ENCODE measurements around the gene ARMC9. TPM values are rescaled to one million over a fixed set of nuclear protein-coding genes. Genes with fewer than 3 reads are reported as not detected.

Gene ARMC9
- total and polyA plus RNA-seq, 2 of the 13 experiments (the other 11 are each of a cell fraction or from before 2014, with no cell fraction given) = 9.1 to 12.8 TPM

- WGBS (ENCODE audit: low lambda C conversion rate) = 84% methylated on average over 5 of the region's 5 CpGs
- FAIRE-seq = no peak
- DNase-seq (ENCODE audit: low spot score) = no peak
- no peaks in the 10 kb centered on the region for H4K20me1 ChIP-seq (ENCODE audit: insufficient read depth, low read length)
- no peak overlapping the region for H3K27ac ChIP-seq (ENCODE audit: extremely low read length, insufficient read depth, low read length)
- TF ChIP-seq ATRX (CRISPR knock-in tag; IDR thresholded peaks at IDR 0.05; ENCODE audit: borderline replicate concordance) (no peak), MAFK (conservative IDR thresholded peaks at IDR 0.05 in 1 of 2, IDR thresholded peaks at IDR 0.05 in 1 of 2; ENCODE audit: low read length in 2 of 2) (peak in 1 of 2 experiments; percentile 33; a peak in 2 of 4 replicates)
- H2AFZ ChIP-seq (ENCODE audit: low read length) = no peak overlapping the region
- POLR2A ChIA-PET = no interaction called here
- H3K4me2 ChIP-seq (ENCODE audit: low read depth, low read length) = no peak overlapping the region
- H3K79me2 ChIP-seq (ENCODE audit: insufficient read depth, low read length) = no peaks in the 10 kb centered on the region
- CTCF ChIA-PET (ENCODE audit: low intra/inter-chr PET ratio, low total read pairs) = no interaction called here
- H3K36me3 ChIP-seq (replicated peaks in 1 of 2; ENCODE audit: control insufficient read depth in 1 of 2, insufficient read depth in 2 of 2, low read length in 2 of 2) = no peaks in the 10 kb centered on the region
- H3K27me3 ChIP-seq (ENCODE audit: control insufficient read depth in 1 of 2, insufficient read depth in 2 of 2, low read length in 2 of 2) = no peaks in the 10 kb centered on the region
- no peaks in the 10 kb centered on the region for H3K4me1 ChIP-seq (ENCODE audit: insufficient read depth, low read length)
- H3K9ac ChIP-seq (ENCODE audit: insufficient read depth, low read depth, low read length) = no peak overlapping the region
- in situ Hi-C loops (cut with HindIII; ENCODE audit: extremely low pct_ligation_motif_present, low pct_unique_long_range_greater_than_20kb) = no loop called here
- no peak for ATAC-seq
- no peaks in the 10 kb centered on the region for H3K9me3 ChIP-seq (ENCODE audit: low read length)
- intact Hi-C loops (cut with micrococcal nuclease; ENCODE audit: unreplicated experiment) = no loop called here
- BruUV-seq (replicated peaks) = no TSS peak
- H3K4me3 ChIP-seq (replicated peaks in 1 of 3; ENCODE audit: insufficient read depth in 1 of 3, low read depth in 2 of 3, low read length in 3 of 3) = no peak overlapping the region
These were observed 158.0 kb downstream of the ARMC9 start for GRCh38 chr2:231356466-231356844.

GRCh38 chr2:231357048-231357447 lies 158.6 kb downstream of the ARMC9 start:
- ATAC-seq = no peak

More at GRCh38 chr2:231357048-231357447, 158.6 kb downstream of the ARMC9 start:
- H3K27ac ChIP-seq (ENCODE audit: extremely low read length, insufficient read depth, low read length) = no peak overlapping the region
- H4K20me1 ChIP-seq (ENCODE audit: insufficient read depth, low read length) = no peaks in the 10 kb centered on the region
- no peaks in the 10 kb centered on the region for H3K27me3 ChIP-seq (ENCODE audit: control insufficient read depth in 1 of 2, insufficient read depth in 2 of 2, low read length in 2 of 2)
- H2AFZ ChIP-seq (ENCODE audit: low read length) = no peak overlapping the region
- H3K9me3 ChIP-seq (ENCODE audit: low read length) = no peaks in the 10 kb centered on the region
- WGBS (ENCODE audit: low lambda C conversion rate) = 94% methylated on average over 5 of the region's 7 CpGs
- TF ChIP-seq ZNF12 (CRISPR knock-in tag; IDR thresholded peaks at IDR 0.05) (no peak), ZNF605 (CRISPR knock-in tag; IDR thresholded peaks at IDR 0.05) (no peak), PHB2 (IDR thresholded peaks at IDR 0.05; ENCODE audit: partially characterized antibody) (no peak), ZNF891 (CRISPR knock-in tag; IDR thresholded peaks at IDR 0.05) (no peak), IRF1 (CRISPR knock-in tag; IDR thresholded peaks at IDR 0.05; ENCODE audit: low read depth) (no peak), ZNF207 (IDR thresholded peaks at IDR 0.05; ENCODE audit: borderline replicate concordance) (no peak), LRRFIP1 (CRISPR knock-in tag; conservative IDR thresholded peaks at IDR 0.05) (no peak)
- H3K4me1 ChIP-seq (ENCODE audit: insufficient read depth, low read length) = no peaks in the 10 kb centered on the region
- FAIRE-seq = no peak
- H3K4me3 ChIP-seq (replicated peaks in 1 of 3; ENCODE audit: insufficient read depth in 1 of 3, low read depth in 2 of 3, low read length in 3 of 3) = no peak overlapping the region
- no peaks in the 10 kb centered on the region for H3K36me3 ChIP-seq (replicated peaks in 1 of 2; ENCODE audit: control insufficient read depth in 1 of 2, insufficient read depth in 2 of 2, low read length in 2 of 2)
- BruUV-seq (replicated peaks) = no TSS peak
- intact Hi-C loops (cut with micrococcal nuclease; ENCODE audit: unreplicated experiment) = no loop called here
- no peaks in the 10 kb centered on the region for H3K79me2 ChIP-seq (ENCODE audit: insufficient read depth, low read length)
- in situ Hi-C loops (cut with HindIII; ENCODE audit: extremely low pct_ligation_motif_present, low pct_unique_long_range_greater_than_20kb) = no loop called here
- no peak for DNase-seq (ENCODE audit: low spot score)
- no peak overlapping the region for H3K4me2 ChIP-seq (ENCODE audit: low read depth, low read length)
- no peak overlapping the region for H3K9ac ChIP-seq (ENCODE audit: insufficient read depth, low read depth, low read length)
- POLR2A ChIA-PET = no interaction called here
- CTCF ChIA-PET (ENCODE audit: low intra/inter-chr PET ratio, low total read pairs) = no interaction called here

Measured in HepG2 (cell line).